HAP-1 (cell line): Measurements from ENCODE around the gene IGLON5.

Experiments used
- DNase-seq, 2 experiments: peaks; one replicate each; pipeline ENCODE4 v3.0.0-alpha.2; 2016 to 2020; ENCODE audit warnings: low spot score in 2 of 2
- H3K27me3 ChIP-seq: fragments of 250-450 bp; sonication (Bioruptor Pico); 2 replicates; pipeline ENCODE4 v1.5.1; 2020; ENCODE audit warnings: low read depth, mild to moderate bottlenecking, moderate library complexity
- H3K36me3 ChIP-seq: fragments of 250-450 bp; sonication (Bioruptor Pico); replicated peaks from 2 replicates; pipeline ENCODE4 v1.5.1; 2020; ENCODE audit warnings: mild to moderate bottlenecking
- H3K4me1 ChIP-seq: fragments of 250-450 bp; sonication (Bioruptor Pico); 2 replicates; pipeline ENCODE4 v1.5.1; 2020; ENCODE audit warnings: mild to moderate bottlenecking
- H3K4me3 ChIP-seq: fragments of 250-450 bp; sonication (Bioruptor Pico); 2 replicates; pipeline ENCODE4 v1.5.1; 2020; ENCODE audit warnings: mild to moderate bottlenecking, moderate library complexity
- H3K9me3 ChIP-seq: fragments of 250-450 bp; sonication (Bioruptor Pico); 2 replicates; pipeline ENCODE4 v1.5.1; 2020; ENCODE audit warnings: mild to moderate bottlenecking, moderate library complexity
- in situ Hi-C: fragments of 300-500 bp; cut with MboI; formaldehyde crosslinking; loops from 3 replicates; pipeline ENCODE4 v1.14.3; 2020; ENCODE audit warnings: low sequenced_read_pairs, inconsistent platforms, mixed read lengths

The IGLON5 gene

GRCh38 chr19:51311351-51312257 is at the start of gene IGLON5:
IGLON5 (plus strand) TSS chr19:51311644; CDS start chr19:51311848, 204 bp downstream.
- Histone ChIP-seq H3K4me1 (no peaks in the 10 kb centered on the region), H3K9me3 (no peaks in the 10 kb centered on the region), H3K27me3 (no peaks in the 10 kb centered on the region), H3K4me3 (no peak within 1 kb of the TSS), H3K36me3 (no peaks in the 10 kb centered on the region)
- in situ Hi-C loops = no loop called here
- peak in 1 of 2 experiments; percentile 21 for DNase-seq

GRCh38 chr19:51263808-51264207 is 47.6 kb upstream of the IGLON5 start:
- in situ Hi-C loops = no loop called here
- Histone ChIP-seq H3K36me3 (no peaks in the 10 kb centered on the region), H3K27me3 (peaks cover 7% of the 10 kb centered on the region; the same call in 1 of the 2 replicates), H3K4me3 (no peak overlapping the region), H3K9me3 (no peaks in the 10 kb centered on the region), H3K4me1 (no peaks in the 10 kb centered on the region)
- DNase-seq = no peak

GRCh38 chr19:51271067-51271466 is 40.4 kb upstream of the IGLON5 start:
- Histone ChIP-seq H3K36me3 (no peaks in the 10 kb centered on the region), H3K27me3 (no peaks in the 10 kb centered on the region), H3K9me3 (no peaks in the 10 kb centered on the region), H3K4me3 (no peak overlapping the region), H3K4me1 (no peaks in the 10 kb centered on the region)
- in situ Hi-C loops = no loop called here
- no peak for DNase-seq

- no peaks in the 10 kb centered on the region for H3K27me3 ChIP-seq
- in situ Hi-C loops = no loop called here
- H3K9me3 ChIP-seq = no peaks in the 10 kb centered on the region
- no peak overlapping the region for H3K4me3 ChIP-seq
- H3K4me1 ChIP-seq = no peaks in the 10 kb centered on the region
- H3K36me3 ChIP-seq = no peaks in the 10 kb centered on the region
- no peak for DNase-seq
Observed at GRCh38 chr19:51272183-51272810, 39.1 kb upstream of the IGLON5 start.

- in situ Hi-C loops = no loop called here
- no peaks in the 10 kb centered on the region for H3K4me1 ChIP-seq
- no peak for DNase-seq
- H3K9me3 ChIP-seq = no peaks in the 10 kb centered on the region
- H3K4me3 ChIP-seq = no peak overlapping the region
- no peaks in the 10 kb centered on the region for H3K27me3 ChIP-seq
- H3K36me3 ChIP-seq = no peaks in the 10 kb centered on the region
Observed at GRCh38 chr19:51274049-51274770, 37.2 kb upstream of the IGLON5 start.

- Histone ChIP-seq H3K36me3 (no peaks in the 10 kb centered on the region), H3K4me3 (no peak overlapping the region), H3K4me1 (no peaks in the 10 kb centered on the region), H3K27me3 (no peaks in the 10 kb centered on the region), H3K9me3 (no peaks in the 10 kb centered on the region)
- DNase-seq = no peak
- in situ Hi-C loops = no loop called here
Observed at GRCh38 chr19:51277112-51277511, 34.3 kb upstream of the IGLON5 start.

- no peak overlapping the region for H3K4me3 ChIP-seq
- no peaks in the 10 kb centered on the region for H3K9me3 ChIP-seq
- no peaks in the 10 kb centered on the region for H3K4me1 ChIP-seq
- no peaks in the 10 kb centered on the region for H3K27me3 ChIP-seq
- DNase-seq = no peak
- in situ Hi-C loops = no loop called here
- no peaks in the 10 kb centered on the region for H3K36me3 ChIP-seq
Observed at GRCh38 chr19:51282335-51282734, 29.1 kb upstream of the IGLON5 start.

GRCh38 chr19:51285682-51286081 is 25.8 kb upstream of the IGLON5 start:
- no peak for DNase-seq
- in situ Hi-C loops = no loop called here
- Histone ChIP-seq H3K4me1 (no peaks in the 10 kb centered on the region), H3K9me3 (no peaks in the 10 kb centered on the region), H3K36me3 (no peaks in the 10 kb centered on the region), H3K27me3 (no peaks in the 10 kb centered on the region), H3K4me3 (no peak overlapping the region)

GRCh38 chr19:51289635-51290034 is 21.8 kb upstream of the IGLON5 start:
- Histone ChIP-seq H3K36me3 (no peaks in the 10 kb centered on the region), H3K9me3 (no peaks in the 10 kb centered on the region), H3K4me3 (no peak overlapping the region), H3K27me3 (no peaks in the 10 kb centered on the region), H3K4me1 (no peaks in the 10 kb centered on the region)
- in situ Hi-C loops = no loop called here
- no peak for DNase-seq

GRCh38 chr19:51292971-51293370 is 18.5 kb upstream of the IGLON5 start:
- H3K4me3 ChIP-seq = no peak overlapping the region

GRCh38 chr19:51293571-51294210 is 17.8 kb upstream of the IGLON5 start:
- Histone ChIP-seq H3K27me3 (no peaks in the 10 kb centered on the region), H3K4me3 (no peak overlapping the region), H3K36me3 (no peaks in the 10 kb centered on the region), H3K4me1 (no peaks in the 10 kb centered on the region), H3K9me3 (no peaks in the 10 kb centered on the region)
- no peak for DNase-seq
- in situ Hi-C loops = no loop called here

More at GRCh38 chr19:51292971-51293370, 18.5 kb upstream of the IGLON5 start:
- no peaks in the 10 kb centered on the region for H3K4me1 ChIP-seq
- no peak for DNase-seq
- no peaks in the 10 kb centered on the region for H3K9me3 ChIP-seq
- no peaks in the 10 kb centered on the region for H3K36me3 ChIP-seq
- in situ Hi-C loops = no loop called here
- no peaks in the 10 kb centered on the region for H3K27me3 ChIP-seq

GRCh38 chr19:51294211-51294976 is 17.1 kb upstream of the IGLON5 start:
- no peaks in the 10 kb centered on the region for H3K36me3 ChIP-seq
- H3K4me1 ChIP-seq = no peaks in the 10 kb centered on the region
- no peaks in the 10 kb centered on the region for H3K27me3 ChIP-seq
- in situ Hi-C loops = no loop called here
- no peak overlapping the region for H3K4me3 ChIP-seq
- H3K9me3 ChIP-seq = no peaks in the 10 kb centered on the region
- no peak for DNase-seq

GRCh38 chr19:51294977-51295375 is 16.5 kb upstream of the IGLON5 start:
- H3K4me1 ChIP-seq = no peaks in the 10 kb centered on the region
- H3K4me3 ChIP-seq = no peak overlapping the region
- DNase-seq = no peak
- in situ Hi-C loops = no loop called here
- H3K27me3 ChIP-seq = no peaks in the 10 kb centered on the region
- H3K36me3 ChIP-seq = no peaks in the 10 kb centered on the region
- H3K9me3 ChIP-seq = no peaks in the 10 kb centered on the region
